Loucy (cell line): ENCODE data around the gene GFER.

ENCODE experiments used
- H2AFZ ChIP-seq: fragments of 200-600 bp; sonication (generic); 2 replicates; pipeline ENCODE4 v1.6.0; 2016; ENCODE audit warnings: antibody characterized with exemption, mild to moderate bottlenecking, low read length, moderate library complexity
- H3F3A ChIP-seq: fragments of 200-600 bp; 2 replicates; pipeline ENCODE4 v1.6.0; 2016; ENCODE audit warnings: antibody characterized with exemption, low read depth, mild to moderate bottlenecking
- H3K27me3 ChIP-seq: fragments of 200-600 bp; sonication (generic); 2 replicates; pipeline ENCODE4 v1.6.1; 2014; ENCODE audit warnings: low read length, mild to moderate bottlenecking; ENCODE audit not compliant: insufficient read depth, poor library complexity, severe bottlenecking
- H3K36me3 ChIP-seq: fragments of 200-600 bp; sonication (generic); 2 replicates; pipeline ENCODE4 v1.6.1; 2016; ENCODE audit warnings: low read length; ENCODE audit not compliant: insufficient read depth
- H3K4me1 ChIP-seq: fragments of 200-600 bp; sonication (generic); 2 replicates; pipeline ENCODE4 v1.5.1; 2014; ENCODE audit warnings: low read length, mild to moderate bottlenecking; ENCODE audit not compliant: insufficient read depth, poor library complexity, severe bottlenecking
- H3K4me2 ChIP-seq: fragments of 200-600 bp; sonication (generic); 2 replicates; pipeline ENCODE4 v1.6.0; 2014; ENCODE audit warnings: antibody characterized with exemption, low read length, low read depth, mild to moderate bottlenecking; ENCODE audit not compliant: poor library complexity, severe bottlenecking
- H3K4me3 ChIP-seq: fragments of 200-600 bp; sonication (generic); 2 replicates; pipeline ENCODE4 v1.5.1; 2014; ENCODE audit warnings: low read length, mild to moderate bottlenecking, mixed read lengths; ENCODE audit not compliant: poor library complexity, severe bottlenecking
- H3K79me2 ChIP-seq: fragments of 200-600 bp; sonication (generic); 2 replicates; pipeline ENCODE4 v1.6.1; 2014; ENCODE audit warnings: low read length; ENCODE audit not compliant: insufficient read depth
- H3K9ac ChIP-seq: fragments of 200-600 bp; sonication (generic); 2 replicates; pipeline ENCODE4 v1.6.0; 2014; ENCODE audit warnings: mild to moderate bottlenecking, low read depth, low read length, moderate library complexity; ENCODE audit not compliant: poor library complexity, severe bottlenecking
- H3K9me2 ChIP-seq: fragments of 200-600 bp; sonication (generic); replicated peaks from 2 replicates; pipeline ENCODE4 v1.6.1; 2016; ENCODE audit warnings: low read depth, low read length, mixed read lengths
- H3K9me3 ChIP-seq: fragments of 200-600 bp; sonication (generic); 2 replicates; pipeline ENCODE4 v1.6.1; 2014; ENCODE audit warnings: mild to moderate bottlenecking, antibody characterized with exemption, low read length, low read depth; ENCODE audit not compliant: insufficient read depth
- H4K20me1 ChIP-seq: fragments of 200-600 bp; sonication (generic); 2 replicates; pipeline ENCODE4 v1.6.0; 2014; ENCODE audit warnings: antibody characterized with exemption, low read length, mild to moderate bottlenecking; ENCODE audit not compliant: insufficient read depth, poor library complexity, severe bottlenecking
- EZH2phosphoT487 ChIP-seq: fragments of 200-600 bp; IDR thresholded peaks from 2 replicates; pipeline ENCODE4 v1.6.1; 2018; ENCODE audit warnings: antibody characterized with exemption, mild to moderate bottlenecking, moderate library complexity, borderline replicate concordance
- TF ChIP-seq, protein P1 (sequence below): fragments of 200-600 bp; sonication (generic); conservative IDR thresholded peaks from 2 replicates; pipeline ENCODE4 v1.5.1; 2014; ENCODE audit warnings: mild to moderate bottlenecking, antibody characterized with exemption, low read length

GFER gene

DNA sequence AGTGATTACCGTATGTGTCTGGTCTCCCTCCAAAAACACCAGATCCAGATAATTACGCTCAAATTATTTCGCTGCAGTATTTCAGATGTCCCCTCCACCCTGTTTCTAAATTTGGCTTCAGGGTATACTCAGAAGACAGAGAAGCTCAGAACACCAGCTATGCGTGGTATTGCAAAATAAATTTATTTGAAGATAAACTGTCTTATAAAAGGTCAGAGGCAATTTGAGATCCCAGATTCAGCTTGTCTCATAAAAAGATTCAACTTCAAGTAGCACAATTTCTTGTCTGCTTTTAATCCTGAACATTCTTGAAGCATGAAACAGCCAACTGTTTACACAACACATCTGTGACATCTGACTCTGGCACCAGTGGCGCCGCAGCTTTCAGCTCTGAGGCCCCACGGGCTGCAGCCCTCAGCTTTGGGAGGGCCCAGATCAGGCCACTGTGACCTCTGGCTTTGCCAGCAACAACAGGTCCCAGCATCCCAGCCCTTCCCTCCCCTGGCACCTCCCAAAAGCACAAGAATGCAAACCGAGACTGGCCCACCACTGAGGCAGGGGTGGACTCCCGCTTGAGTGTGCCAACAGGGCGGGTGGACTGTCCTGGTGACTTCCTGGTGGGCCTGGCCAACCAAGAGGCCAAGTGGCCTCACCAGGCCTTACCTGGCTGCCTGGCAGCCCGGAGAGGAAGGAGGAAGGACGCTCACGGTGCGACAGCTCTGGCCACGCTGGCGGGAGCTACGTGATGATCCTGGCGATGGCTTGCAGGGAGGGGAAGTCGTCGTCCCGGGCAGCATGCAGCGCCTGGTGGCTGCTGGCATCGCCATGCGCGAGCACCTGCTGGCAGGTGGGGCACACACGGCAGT lies 13.7 kb downstream of the GFER start:
- Histone ChIP-seq H3K36me3 (peaks cover 24% of the 10 kb centered on the region; the same call in 1 of the 2 replicates), H4K20me1 (no peaks in the 10 kb centered on the region), H3K9me3 (no peaks in the 10 kb centered on the region), H3F3A (no peaks in the 10 kb centered on the region), H3K9me2 (no peaks in the 10 kb centered on the region), H3K27me3 (no peaks in the 10 kb centered on the region), H3K79me2 (no peaks in the 10 kb centered on the region), H2AFZ (no peak overlapping the region), H3K4me2 (no peak overlapping the region), H3K4me3 (no peak overlapping the region), H3K4me1 (no peaks in the 10 kb centered on the region), H3K9ac (no peak overlapping the region)
- TF ChIP-seq, protein P1, sequence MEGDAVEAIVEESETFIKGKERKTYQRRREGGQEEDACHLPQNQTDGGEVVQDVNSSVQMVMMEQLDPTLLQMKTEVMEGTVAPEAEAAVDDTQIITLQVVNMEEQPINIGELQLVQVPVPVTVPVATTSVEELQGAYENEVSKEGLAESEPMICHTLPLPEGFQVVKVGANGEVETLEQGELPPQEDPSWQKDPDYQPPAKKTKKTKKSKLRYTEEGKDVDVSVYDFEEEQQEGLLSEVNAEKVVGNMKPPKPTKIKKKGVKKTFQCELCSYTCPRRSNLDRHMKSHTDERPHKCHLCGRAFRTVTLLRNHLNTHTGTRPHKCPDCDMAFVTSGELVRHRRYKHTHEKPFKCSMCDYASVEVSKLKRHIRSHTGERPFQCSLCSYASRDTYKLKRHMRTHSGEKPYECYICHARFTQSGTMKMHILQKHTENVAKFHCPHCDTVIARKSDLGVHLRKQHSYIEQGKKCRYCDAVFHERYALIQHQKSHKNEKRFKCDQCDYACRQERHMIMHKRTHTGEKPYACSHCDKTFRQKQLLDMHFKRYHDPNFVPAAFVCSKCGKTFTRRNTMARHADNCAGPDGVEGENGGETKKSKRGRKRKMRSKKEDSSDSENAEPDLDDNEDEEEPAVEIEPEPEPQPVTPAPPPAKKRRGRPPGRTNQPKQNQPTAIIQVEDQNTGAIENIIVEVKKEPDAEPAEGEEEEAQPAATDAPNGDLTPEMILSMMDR, result no peak
- TF ChIP-seq EZH2phosphoT487, result no peak

GRCh38 chr16:1998360-1998835 lies 14.4 kb downstream of the GFER start:
- Histone ChIP-seq H3K4me2 (no peak overlapping the region), H3F3A (no peaks in the 10 kb centered on the region), H4K20me1 (peaks cover 1% of the 10 kb centered on the region), H2AFZ (no peak overlapping the region), H3K27me3 (no peaks in the 10 kb centered on the region), H3K4me1 (no peaks in the 10 kb centered on the region), H3K79me2 (peaks cover 3% of the 10 kb centered on the region; the same call in 1 of the 2 replicates), H3K9me3 (no peaks in the 10 kb centered on the region), H3K9ac (no peak overlapping the region), H3K4me3 (no peak overlapping the region), H3K36me3 (peaks cover 31% of the 10 kb centered on the region; the same call in 1 of the 2 replicates), H3K9me2 (no peaks in the 10 kb centered on the region)
- TF ChIP-seq EZH2phosphoT487, result no peak
- TF ChIP-seq, protein P1, result no peak

DNA sequence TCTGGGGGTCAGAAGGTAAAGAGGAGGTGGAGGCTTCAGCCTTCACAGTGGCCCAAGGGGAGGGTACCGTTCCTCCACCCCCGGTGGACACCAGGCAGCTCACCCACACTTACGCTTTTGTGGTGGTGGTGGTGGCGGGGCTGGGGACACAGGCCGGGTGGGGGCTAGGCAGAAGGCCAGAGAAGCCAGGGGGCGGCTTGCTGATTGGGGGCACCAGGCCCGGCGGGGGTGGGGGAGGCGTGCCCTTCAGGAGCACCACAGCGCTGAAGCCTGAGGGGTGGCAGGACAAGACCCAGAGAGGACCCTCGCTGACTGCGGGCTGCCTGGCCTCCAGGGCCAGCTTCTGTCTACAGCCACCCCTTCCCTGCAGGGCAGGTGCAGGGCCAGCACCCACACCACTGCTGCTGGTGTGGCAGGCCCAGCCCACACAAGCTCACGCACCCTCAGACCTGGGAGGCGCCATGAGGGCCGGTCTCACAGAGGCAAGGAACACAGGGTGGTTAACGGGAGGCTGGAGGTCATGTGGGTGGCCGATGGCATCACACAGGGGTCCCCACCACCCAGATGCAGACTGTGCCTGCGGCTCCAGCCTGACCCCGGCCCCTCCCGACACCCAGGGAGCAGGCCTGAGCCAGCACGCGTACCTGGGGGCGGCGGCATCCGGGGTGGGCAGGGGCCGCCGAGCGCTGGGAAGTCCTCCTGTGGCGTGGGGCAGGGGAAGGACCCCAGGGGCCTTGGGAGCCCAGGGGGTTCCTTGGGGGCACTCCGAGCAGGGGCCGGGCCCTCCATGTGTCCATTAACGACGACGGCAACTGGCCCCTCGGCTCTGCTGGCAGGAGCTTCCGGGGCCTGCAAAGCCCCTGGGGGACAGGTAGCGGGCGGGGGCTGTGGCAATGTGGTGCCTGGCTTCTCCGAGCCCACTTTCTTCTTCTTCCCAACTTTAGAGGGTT lies 15.1 kb downstream of the GFER start:
- H3K27me3 ChIP-seq, result no peaks in the 10 kb centered on the region
- no peak overlapping the region for H3K9ac ChIP-seq
- no peaks in the 10 kb centered on the region for H3K9me2 ChIP-seq
- H3K4me3 ChIP-seq, result no peak overlapping the region
- H3K4me2 ChIP-seq, result no peak overlapping the region
- H2AFZ ChIP-seq, result no peak overlapping the region
- H3K79me2 ChIP-seq, result peaks cover 6% of the 10 kb centered on the region; the same call in 1 of the 2 replicates
- no peaks in the 10 kb centered on the region for H3K9me3 ChIP-seq
- no peaks in the 10 kb centered on the region for H3K4me1 ChIP-seq
- TF ChIP-seq EZH2phosphoT487, result no peak
- TF ChIP-seq, protein P1, result no peak
- no peaks in the 10 kb centered on the region for H3F3A ChIP-seq
- peaks cover 31% of the 10 kb centered on the region; the same call in 1 of the 2 replicates for H3K36me3 ChIP-seq
- H4K20me1 ChIP-seq, result peaks cover 4% of the 10 kb centered on the region
